ENCODE measurements around the gene MVK. TPM values are rescaled to one million over a fixed set of nuclear protein-coding genes. Genes with fewer than 3 reads are reported as not detected.

MVK gene
- total RNA-seq, 4 donors from 2014 or later: 20.4 to 42.0 (median 31.6) TPM

DNA sequence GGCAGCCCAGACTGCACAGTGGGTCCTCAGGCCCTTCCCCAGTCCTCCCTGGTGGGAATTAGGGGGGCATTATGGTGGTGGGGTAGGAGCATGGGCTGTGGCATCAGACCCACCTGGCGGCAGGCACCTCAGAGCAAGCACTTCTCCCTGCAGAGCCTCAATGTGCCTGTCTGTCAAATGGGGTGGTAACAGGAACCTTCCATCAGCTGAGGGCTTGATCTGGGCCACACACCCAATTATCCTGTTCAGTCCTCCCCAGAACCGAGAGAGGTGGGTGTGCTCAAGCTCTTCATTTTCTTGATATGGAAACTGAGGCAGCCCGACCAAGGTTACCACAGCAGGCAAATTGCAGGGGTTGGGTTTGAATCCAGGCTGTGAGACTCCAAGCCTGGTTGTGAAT, 38.4 kb downstream of the MVK start:
- H3K36me3 ChIP-seq: no peaks in the 10 kb centered on the region
- 95 to 100% methylated on average over 3 of the region's 3 CpGs for WGBS, 2 donors
- intact Hi-C loops (cut with DNase I): no loop called here
- H3K4me1 ChIP-seq: no peaks in the 10 kb centered on the region
- DNase-seq: no peak
- TF ChIP-seq, protein P1, sequence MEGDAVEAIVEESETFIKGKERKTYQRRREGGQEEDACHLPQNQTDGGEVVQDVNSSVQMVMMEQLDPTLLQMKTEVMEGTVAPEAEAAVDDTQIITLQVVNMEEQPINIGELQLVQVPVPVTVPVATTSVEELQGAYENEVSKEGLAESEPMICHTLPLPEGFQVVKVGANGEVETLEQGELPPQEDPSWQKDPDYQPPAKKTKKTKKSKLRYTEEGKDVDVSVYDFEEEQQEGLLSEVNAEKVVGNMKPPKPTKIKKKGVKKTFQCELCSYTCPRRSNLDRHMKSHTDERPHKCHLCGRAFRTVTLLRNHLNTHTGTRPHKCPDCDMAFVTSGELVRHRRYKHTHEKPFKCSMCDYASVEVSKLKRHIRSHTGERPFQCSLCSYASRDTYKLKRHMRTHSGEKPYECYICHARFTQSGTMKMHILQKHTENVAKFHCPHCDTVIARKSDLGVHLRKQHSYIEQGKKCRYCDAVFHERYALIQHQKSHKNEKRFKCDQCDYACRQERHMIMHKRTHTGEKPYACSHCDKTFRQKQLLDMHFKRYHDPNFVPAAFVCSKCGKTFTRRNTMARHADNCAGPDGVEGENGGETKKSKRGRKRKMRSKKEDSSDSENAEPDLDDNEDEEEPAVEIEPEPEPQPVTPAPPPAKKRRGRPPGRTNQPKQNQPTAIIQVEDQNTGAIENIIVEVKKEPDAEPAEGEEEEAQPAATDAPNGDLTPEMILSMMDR (IDR thresholded peaks at IDR 0.05): no peak
- no peak for TF ChIP-seq POLR2A (IDR thresholded peaks at IDR 0.05)
- H3K9me3 ChIP-seq: no peaks in the 10 kb centered on the region
- H3K27ac ChIP-seq: no peak overlapping the region
- no peak overlapping the region for H3K4me3 ChIP-seq (replicated peaks in 1 of 3)
- H3K27me3 ChIP-seq: no peaks in the 10 kb centered on the region

DNA sequence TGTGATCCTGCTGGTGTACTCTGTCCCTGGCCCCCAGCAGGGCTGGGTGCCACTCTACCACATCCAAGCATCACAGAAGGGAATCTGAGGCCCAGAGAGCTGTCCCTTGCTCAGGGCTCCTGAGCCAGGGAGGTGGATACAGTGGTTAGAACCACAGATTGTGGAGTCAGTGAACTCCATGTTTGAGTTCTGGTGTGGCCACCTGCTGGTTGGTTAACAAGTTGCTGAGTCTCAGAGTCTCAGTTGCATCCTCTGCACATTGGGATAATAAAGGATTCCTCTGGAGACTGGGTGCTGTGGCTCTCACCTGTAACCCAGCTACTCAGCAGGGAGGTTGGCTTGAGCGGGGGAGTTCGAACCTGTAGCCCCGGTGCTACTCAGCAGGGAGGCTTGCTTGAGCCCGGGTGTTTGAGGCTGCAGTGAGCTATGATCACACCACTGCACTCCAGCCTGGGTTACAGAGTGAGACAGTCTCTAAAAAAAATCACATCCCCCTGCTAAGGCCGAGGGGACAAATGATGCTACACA, 39.4 kb downstream of the MVK start:
- intact Hi-C loops (cut with DNase I): no loop called here
- Histone ChIP-seq H3K4me3 (replicated peaks in 1 of 3) (no peak overlapping the region), H3K4me1 (no peaks in the 10 kb centered on the region), H3K9me3 (no peaks in the 10 kb centered on the region), H3K36me3 (no peaks in the 10 kb centered on the region), H3K27ac (no peak overlapping the region), H3K27me3 (no peaks in the 10 kb centered on the region)
- WGBS, 2 donors: 37 to 43% methylated on average over 3 to 5 of the region's 5 CpGs
- no peak for DNase-seq
- TF ChIP-seq, protein P1 (IDR thresholded peaks at IDR 0.05): peak in 1 of 6 experiments; percentile 24
- no peak for TF ChIP-seq POLR2A (IDR thresholded peaks at IDR 0.05)

DNA sequence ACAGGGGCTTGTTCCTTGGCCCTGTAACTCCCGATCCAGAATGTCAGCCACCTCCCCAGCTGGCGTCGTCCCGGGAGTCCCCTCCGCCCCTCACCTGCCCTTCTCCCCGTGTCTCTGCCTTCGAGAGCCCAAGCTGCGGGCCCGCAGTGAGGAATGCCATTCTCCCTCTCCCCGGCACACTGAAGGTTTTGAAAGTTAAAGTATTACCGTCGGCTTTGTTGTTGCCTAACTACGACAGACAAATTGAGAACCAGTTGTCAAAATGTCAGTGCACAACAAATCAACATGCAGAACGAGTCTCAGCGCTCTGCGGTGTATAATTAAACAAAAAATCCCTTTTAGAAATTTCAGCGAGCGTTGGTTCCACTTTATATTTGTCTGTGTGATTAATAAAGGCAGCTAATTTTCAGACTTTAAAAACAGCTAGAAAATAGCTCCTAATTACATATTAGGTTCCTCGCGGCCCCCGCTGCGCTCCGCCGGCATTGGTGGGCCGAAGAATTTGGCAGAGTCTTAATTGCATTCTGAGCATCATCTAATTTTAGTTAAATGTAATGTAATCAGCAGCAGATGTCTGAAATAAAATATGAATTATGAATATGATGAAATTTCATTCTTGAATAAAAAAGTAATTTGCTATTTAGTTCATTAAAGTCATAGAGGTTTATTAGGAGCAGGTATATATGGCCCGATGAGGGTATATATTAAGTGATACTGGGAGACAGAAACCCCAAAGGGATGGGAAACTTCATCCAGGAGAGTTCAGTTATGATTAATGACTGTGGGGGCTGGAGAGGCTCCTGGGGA, 40.3 kb downstream of the MVK start:
- H3K4me1 ChIP-seq: no peaks in the 10 kb centered on the region
- TF ChIP-seq POLR2A (IDR thresholded peaks at IDR 0.05): no peak
- TF ChIP-seq, protein P1 (IDR thresholded peaks at IDR 0.05): no peak
- H3K27me3 ChIP-seq: no peaks in the 10 kb centered on the region
- intact Hi-C loops (cut with DNase I): no loop called here
- H3K9me3 ChIP-seq: no peaks in the 10 kb centered on the region
- 56 to 57% methylated on average over 25 to 26 of the region's 26 CpGs for WGBS, 2 donors
- no peaks in the 10 kb centered on the region for H3K36me3 ChIP-seq
- H3K4me3 ChIP-seq (replicated peaks in 1 of 3): no peak overlapping the region
- no peak for DNase-seq
- H3K27ac ChIP-seq: no peak overlapping the region

DNA sequence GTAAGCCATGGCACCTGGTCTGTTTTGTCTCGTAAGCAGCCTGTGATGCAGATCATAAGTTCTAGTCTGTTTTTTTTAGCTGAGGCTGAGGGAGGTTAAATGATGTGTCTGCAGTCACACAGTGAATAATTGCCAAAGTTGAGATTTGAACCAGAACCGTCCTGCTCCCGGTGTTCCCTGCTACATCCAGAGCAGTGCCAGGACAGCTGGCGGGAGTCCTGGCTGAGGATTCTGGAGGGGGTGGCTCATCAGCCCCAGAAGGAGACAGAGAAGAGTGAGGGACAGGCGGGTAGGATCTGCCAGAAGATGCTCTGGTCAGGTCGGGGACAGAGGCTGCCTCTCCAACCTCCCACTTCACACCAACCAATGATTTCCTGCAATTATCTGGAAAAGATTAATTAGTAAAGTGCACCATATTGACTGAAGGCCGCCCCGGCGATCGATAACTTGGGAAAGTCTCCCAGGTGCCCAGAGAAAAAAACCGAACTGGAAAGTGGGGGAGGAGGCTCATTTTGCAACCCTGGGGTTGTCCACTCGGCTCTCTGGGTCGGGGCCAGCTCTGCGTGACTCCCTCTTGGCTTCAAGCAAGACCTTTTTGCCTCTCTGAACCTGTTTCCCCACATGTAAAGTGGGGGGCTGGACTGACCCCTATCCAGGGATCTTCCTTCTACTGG, 42.1 kb downstream of the MVK start:
- H3K9me3 ChIP-seq: no peaks in the 10 kb centered on the region
- no peaks in the 10 kb centered on the region for H3K4me1 ChIP-seq
- intact Hi-C loops (cut with DNase I): no loop called here
- WGBS, 2 donors: 56 to 74% methylated on average over 14 of the region's 14 CpGs
- no peak overlapping the region for H3K27ac ChIP-seq
- no peaks in the 10 kb centered on the region for H3K27me3 ChIP-seq
- no peak for DNase-seq
- H3K36me3 ChIP-seq: no peaks in the 10 kb centered on the region
- H3K4me3 ChIP-seq (replicated peaks in 1 of 3): no peak overlapping the region
- no peak for TF ChIP-seq POLR2A (IDR thresholded peaks at IDR 0.05)
- TF ChIP-seq, protein P1 (IDR thresholded peaks at IDR 0.05): no peak

DNA sequence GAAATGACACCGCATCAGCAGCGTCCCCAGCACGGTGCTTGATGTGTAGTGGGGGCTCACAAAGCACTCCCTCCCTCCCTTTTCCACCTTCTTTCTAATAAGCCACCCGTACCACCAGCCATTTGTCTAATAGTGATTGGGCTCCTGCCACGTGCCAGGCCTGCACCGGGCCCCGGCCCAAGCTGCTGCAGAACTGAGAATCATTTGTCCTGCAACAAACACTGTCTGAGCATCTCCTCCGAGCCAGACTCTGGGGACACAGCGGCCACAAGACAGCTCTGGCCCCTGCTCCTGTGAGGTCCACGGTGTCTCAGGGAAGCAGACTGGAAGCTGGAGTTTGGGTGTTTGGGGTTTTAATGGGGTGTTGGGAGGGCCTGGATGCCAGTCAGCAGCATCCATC, 43.9 kb downstream of the MVK start:
- 77% methylated on average over 10 of the region's 10 CpGs for WGBS, 2 donors
- no peaks in the 10 kb centered on the region for H3K36me3 ChIP-seq
- H3K4me1 ChIP-seq: no peaks in the 10 kb centered on the region
- no peak for TF ChIP-seq POLR2A (IDR thresholded peaks at IDR 0.05)
- TF ChIP-seq, protein P1 (IDR thresholded peaks at IDR 0.05): no peak
- H3K27ac ChIP-seq: no peak overlapping the region
- intact Hi-C loops (cut with DNase I): no loop called here
- no peak for DNase-seq
- no peaks in the 10 kb centered on the region for H3K9me3 ChIP-seq
- H3K4me3 ChIP-seq (replicated peaks in 1 of 3): no peak overlapping the region
- no peaks in the 10 kb centered on the region for H3K27me3 ChIP-seq

Data from thyroid gland (tissue), 4 donors.